Measurements from ENCODE around the gene ABHD17A. TPM values are rescaled to one million over a fixed set of nuclear protein-coding genes. Genes with fewer than 3 reads are reported as not detected.

Gene ABHD17A
- total RNA-seq, 2 experiments from 2014 or later: 180 TPM

DNA sequence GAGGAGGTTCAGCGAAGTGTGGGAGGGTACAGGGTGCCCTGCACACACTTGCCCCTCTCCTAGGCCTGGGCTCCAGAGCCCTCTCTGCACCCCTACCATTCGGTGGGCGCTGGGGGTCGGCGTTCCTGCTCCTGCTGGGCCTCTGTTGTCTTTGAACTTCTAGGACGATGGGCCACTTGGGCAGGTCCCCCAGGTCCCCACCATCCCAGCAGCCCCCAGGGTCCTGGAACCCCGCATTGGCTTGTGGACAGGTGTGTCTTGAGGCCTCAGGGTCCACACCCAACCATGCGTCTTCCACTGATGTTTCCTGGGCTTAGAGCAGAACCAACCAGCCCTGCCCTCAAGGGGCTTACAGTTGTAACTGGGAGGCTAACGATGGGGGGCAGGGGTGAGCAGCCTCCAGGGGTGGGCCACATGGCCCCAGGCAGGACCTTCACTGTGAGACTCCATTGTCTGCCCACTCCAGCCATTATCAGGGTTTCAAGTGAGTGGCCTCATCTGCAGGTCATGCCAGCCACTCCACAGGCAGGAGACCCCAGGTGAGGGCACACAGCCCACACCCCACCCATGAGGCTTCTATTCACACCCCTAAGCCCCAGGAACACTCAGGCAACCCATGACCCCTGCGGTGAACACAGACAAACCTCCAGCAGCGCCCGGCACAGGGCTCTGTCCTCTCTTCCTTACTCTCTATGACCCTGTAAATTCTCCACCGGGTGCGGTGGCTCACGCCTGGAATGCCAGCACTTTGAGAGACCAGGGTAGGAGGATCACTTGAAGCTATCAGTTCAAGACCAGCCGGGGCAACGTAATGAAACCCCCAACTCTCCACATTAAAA is 19.9 kb downstream of the ABHD17A start:
- H3K27me3 Mint-ChIP-seq: no peaks in the 10 kb centered on the region

DNA sequence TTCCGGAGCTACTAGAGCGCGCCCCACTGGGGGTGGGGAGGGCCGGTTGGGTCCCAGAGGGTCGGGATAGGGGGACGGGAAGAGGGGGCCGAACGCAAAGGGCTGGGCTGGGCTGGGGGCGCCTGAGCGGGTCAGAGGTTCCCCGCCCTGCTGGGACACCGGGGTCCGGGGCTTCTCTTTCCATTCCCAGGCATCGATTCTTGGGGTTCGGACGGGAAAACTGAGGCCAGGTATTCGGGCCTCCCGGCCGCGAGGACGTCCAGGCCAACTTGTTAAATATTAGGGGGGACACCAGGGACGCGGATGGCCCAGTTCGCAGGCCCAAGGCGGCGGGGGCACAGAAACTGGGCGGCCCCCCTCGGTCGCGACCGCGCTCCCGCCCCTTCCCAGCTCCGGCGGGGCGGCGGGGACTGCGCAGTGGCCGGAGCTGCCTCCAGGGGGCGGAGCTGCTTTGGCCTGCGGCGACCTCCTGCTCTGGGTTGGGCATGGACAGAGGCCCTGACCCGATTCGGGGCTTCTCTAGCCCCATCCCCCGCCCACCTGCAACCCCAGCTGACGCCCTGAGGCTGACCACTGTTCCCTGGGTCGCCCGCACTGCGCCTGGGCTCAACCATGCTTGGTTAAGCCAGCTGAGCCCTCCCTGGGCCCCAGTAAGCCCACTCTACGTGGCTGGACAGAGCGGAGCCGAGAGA is 20.7 kb downstream of the ABHD17A start:
- H3K27ac Mint-ChIP-seq: peak overlapping the region; percentile 87
- H3K9me3 Mint-ChIP-seq: no peaks in the 10 kb centered on the region
- CTCF ChIA-PET: interaction anchor here (0.7 to 1.5 kb wide), 8 partner anchors 9 to 78 kb away, joined by 3 to 12 read pairs (median 4); no protein-coding TSS in a partner anchor
- DNase-seq: peak; percentile 58
- H3K4me1 Mint-ChIP-seq: peaks cover 51% of the 10 kb centered on the region
- H3K36me3 Mint-ChIP-seq (ENCODE audit: low read depth): peaks cover 10% of the 10 kb centered on the region
- no peaks in the 10 kb centered on the region for H3K27me3 Mint-ChIP-seq
- peak overlapping the region; percentile 77 for H3K4me3 Mint-ChIP-seq
- POLR2A ChIA-PET: interaction anchor here (0.5 kb wide), 1 partner anchor 658 kb away, joined by 3 read pairs; no protein-coding TSS in a partner anchor

More for the DNA sequence above, 19.9 kb downstream of the ABHD17A start:
- no peak for DNase-seq
- Mint-ChIP-seq H3K27ac (peak overlapping the region; percentile 72), H3K36me3 (ENCODE audit: low read depth) (peaks cover 11% of the 10 kb centered on the region), H3K4me1 (peaks cover 53% of the 10 kb centered on the region), H3K9me3 (no peaks in the 10 kb centered on the region), H3K4me3 (peak overlapping the region; percentile 77)
- ChIA-PET POLR2A (no interaction called here), CTCF (interaction anchor here (0.9 to 2.4 kb wide), 10 partner anchors 8 to 77 kb away, joined by 3 to 12 read pairs (median 4); no protein-coding TSS in a partner anchor)

GRCh38 chr19:1863638-1864479 is 21.4 kb downstream of the ABHD17A start:
- peak; percentile 94 for DNase-seq
- H3K9me3 Mint-ChIP-seq: no peaks in the 10 kb centered on the region
- H3K36me3 Mint-ChIP-seq (ENCODE audit: low read depth): peaks cover 7% of the 10 kb centered on the region
- H3K27me3 Mint-ChIP-seq: no peaks in the 10 kb centered on the region
- ChIA-PET POLR2A (interaction anchor here (0.5 kb wide), 1 partner anchor 657 kb away, joined by 3 read pairs; no protein-coding TSS in a partner anchor), CTCF (interaction anchor here (0.7 to 1.5 kb wide), 7 partner anchors 9 to 78 kb away, joined by 3 to 12 read pairs (median 5); no protein-coding TSS in a partner anchor)
- peak overlapping the region; percentile 87 for H3K27ac Mint-ChIP-seq
- peak overlapping the region; percentile 77 for H3K4me3 Mint-ChIP-seq
- peaks cover 52% of the 10 kb centered on the region for H3K4me1 Mint-ChIP-seq

DNA sequence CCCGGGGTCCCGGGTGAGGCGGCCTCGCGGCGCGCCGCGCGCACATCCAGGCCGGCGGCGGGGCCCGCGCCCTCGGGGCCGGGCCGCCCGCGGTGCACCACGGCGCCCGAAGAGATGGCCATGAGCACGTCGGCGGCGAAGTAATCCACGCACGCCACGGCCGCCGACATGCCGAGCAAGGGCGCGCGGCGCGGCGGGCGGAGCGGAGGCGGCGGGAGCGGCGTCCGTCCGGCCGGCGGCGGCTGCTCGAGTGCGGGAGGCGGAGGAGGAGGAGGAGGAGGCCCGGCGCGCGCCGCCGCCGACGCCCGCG is 22.0 kb downstream of the ABHD17A start, which contains the start of gene KLF16:
KLF16 (minus strand) TSS at position 252 of the 310 bp plus-strand sequence; CDS start at position 170, 82 bp downstream.
- Mint-ChIP-seq H3K36me3 (ENCODE audit: low read depth) (peaks cover 5% of the 10 kb centered on the region), H3K27ac (peak within 1 kb of the TSS; percentile 95), H3K4me3 (peak within 1 kb of the TSS; percentile 94), H3K4me1 (peaks cover 55% of the 10 kb centered on the region), H3K27me3 (no peaks in the 10 kb centered on the region), H3K9me3 (no peaks in the 10 kb centered on the region)
- no peak for DNase-seq
- ChIA-PET CTCF (no interaction called here), POLR2A (no interaction called here)

- Mint-ChIP-seq H3K4me1 (peaks cover 54% of the 10 kb centered on the region), H3K27me3 (no peaks in the 10 kb centered on the region), H3K9me3 (no peaks in the 10 kb centered on the region), H3K4me3 (peak overlapping the region; percentile 94), H3K27ac (peak overlapping the region; percentile 95), H3K36me3 (ENCODE audit: low read depth) (no peaks in the 10 kb centered on the region)
- peak; percentile 46 for DNase-seq
- POLR2A ChIA-PET: no interaction called here
- CTCF ChIA-PET: no interaction called here
Observed at GRCh38 chr19:1862424-1863327, 22.6 kb downstream of the ABHD17A start.

DNA sequence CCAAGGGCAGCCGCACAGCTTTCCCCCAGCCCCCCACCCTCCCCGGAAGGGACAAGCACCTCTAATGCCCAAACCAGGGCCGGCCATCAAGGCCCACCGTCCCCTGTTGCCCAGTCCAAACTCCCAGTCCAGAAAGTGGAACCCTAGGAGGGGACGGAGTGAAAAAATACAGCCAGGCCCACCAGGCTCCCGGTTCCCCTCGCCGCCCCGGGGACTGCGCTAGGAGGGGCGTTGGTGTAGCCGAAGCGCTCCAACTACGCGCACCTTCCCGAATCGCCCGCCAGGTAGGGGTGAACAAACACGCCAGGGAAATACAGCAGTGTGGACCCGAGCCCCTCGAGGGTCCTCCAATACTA is 23.2 kb downstream of the ABHD17A start:
- no peaks in the 10 kb centered on the region for H3K9me3 Mint-ChIP-seq
- H3K27me3 Mint-ChIP-seq: no peaks in the 10 kb centered on the region
- ChIA-PET POLR2A (no interaction called here), CTCF (no interaction called here)
- peaks cover 52% of the 10 kb centered on the region for H3K4me1 Mint-ChIP-seq
- H3K4me3 Mint-ChIP-seq: peak overlapping the region; percentile 94
- DNase-seq: no peak
- peak overlapping the region; percentile 95 for H3K27ac Mint-ChIP-seq
- no peaks in the 10 kb centered on the region for H3K36me3 Mint-ChIP-seq (ENCODE audit: low read depth)

DNA sequence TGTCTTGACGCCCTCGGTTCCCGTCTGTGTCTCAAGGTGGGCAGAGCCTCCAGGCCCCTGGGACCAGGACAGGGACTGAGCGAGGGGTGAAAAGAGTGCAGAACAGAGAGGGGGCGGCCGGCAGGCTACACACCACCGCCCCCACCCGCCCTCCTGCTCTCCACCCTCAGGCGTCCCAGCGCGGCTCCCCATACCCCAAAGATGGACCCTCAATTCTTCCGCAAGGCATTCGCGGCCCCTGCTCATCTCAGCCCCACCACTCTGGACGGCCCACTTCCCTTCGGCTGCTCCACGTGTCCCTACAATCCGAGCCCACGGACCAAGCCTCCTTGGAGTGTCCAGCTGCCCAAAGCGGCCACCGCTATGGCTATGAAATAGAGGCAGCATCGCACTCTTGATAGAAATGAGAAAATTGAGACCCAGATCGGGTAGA is 23.7 kb downstream of the ABHD17A start:
- no peaks in the 10 kb centered on the region for H3K9me3 Mint-ChIP-seq

GRCh38 chr19:1860821-1861598 is 24.3 kb downstream of the ABHD17A start:
- ChIA-PET POLR2A (no interaction called here), CTCF (interaction anchor here (0.5 to 0.6 kb wide), 2 partner anchors 23 to 274 kb away, joined by 3 to 4 read pairs; no protein-coding TSS in a partner anchor)
- H3K27ac Mint-ChIP-seq: no peak overlapping the region
- no peaks in the 10 kb centered on the region for H3K36me3 Mint-ChIP-seq (ENCODE audit: low read depth)
- no peak for DNase-seq
- H3K9me3 Mint-ChIP-seq: no peaks in the 10 kb centered on the region
- H3K4me3 Mint-ChIP-seq: peak overlapping the region; percentile 94
- peaks cover 54% of the 10 kb centered on the region for H3K4me1 Mint-ChIP-seq
- H3K27me3 Mint-ChIP-seq: no peaks in the 10 kb centered on the region

More for the DNA sequence above, 23.7 kb downstream of the ABHD17A start:
- ChIA-PET CTCF (no interaction called here), POLR2A (no interaction called here)
- Mint-ChIP-seq H3K36me3 (ENCODE audit: low read depth) (no peaks in the 10 kb centered on the region), H3K27me3 (no peaks in the 10 kb centered on the region), H3K4me1 (peaks cover 49% of the 10 kb centered on the region), H3K4me3 (peak overlapping the region; percentile 94), H3K27ac (peak overlapping the region; percentile 72)
- DNase-seq: no peak

GRCh38 chr19:1860042-1860775 is 25.1 kb downstream of the ABHD17A start:
- no peaks in the 10 kb centered on the region for H3K9me3 Mint-ChIP-seq
- DNase-seq: peak; percentile 70
- no peaks in the 10 kb centered on the region for H3K36me3 Mint-ChIP-seq (ENCODE audit: low read depth)
- CTCF ChIA-PET: interaction anchor here (0.5 to 0.6 kb wide), 3 partner anchors 15 to 273 kb away, joined by 3 to 4 read pairs (median 4); no protein-coding TSS in a partner anchor
- H3K27ac Mint-ChIP-seq: no peak overlapping the region
- peaks cover 50% of the 10 kb centered on the region for H3K4me1 Mint-ChIP-seq
- no peak overlapping the region for H3K4me3 Mint-ChIP-seq
- H3K27me3 Mint-ChIP-seq: no peaks in the 10 kb centered on the region
- POLR2A ChIA-PET: no interaction called here

GRCh38 chr19:1859331-1859781 is 25.9 kb downstream of the ABHD17A start:
- DNase-seq: no peak
- ChIA-PET POLR2A (no interaction called here), CTCF (no interaction called here)
- no peak overlapping the region for H3K4me3 Mint-ChIP-seq
- peak overlapping the region; percentile 69 for H3K27ac Mint-ChIP-seq
- H3K27me3 Mint-ChIP-seq: no peaks in the 10 kb centered on the region
- peaks cover 58% of the 10 kb centered on the region for H3K4me1 Mint-ChIP-seq
- H3K36me3 Mint-ChIP-seq (ENCODE audit: low read depth): no peaks in the 10 kb centered on the region
- no peaks in the 10 kb centered on the region for H3K9me3 Mint-ChIP-seq

All from activated CD4-positive, alpha-beta T cell treated with anti-CD3 and anti-CD28 coated beads, Interleukin-2, amount 10 ng/mL, durations not matched to agents 7 days and 5 days (primary cell).